NOMO-1 (cell line): ENCODE data around the gene RANBP3.
A peak's percentile ranks its signal among the peaks of the same experiment; 100 is the strongest.
"Not testable (repeated sequence)": the region's sequence is repeated elsewhere in the genome, so short reads cannot be mapped to it uniquely, and the experiment has no call there.

ENCODE experiments used
- DNase-seq, 2 experiments: peaks; one replicate each; lab custom pipeline; 2025; ENCODE audit not compliant: unreplicated experiment in 2 of 2; lab: John Stamatoyannopoulos, UW

Gene RANBP3

GRCh38 chr19:5891938-5892771 is 85.8 kb downstream of the RANBP3 start:
- peak in 1 of 2 experiments; percentile 19 for DNase-seq

DNA sequence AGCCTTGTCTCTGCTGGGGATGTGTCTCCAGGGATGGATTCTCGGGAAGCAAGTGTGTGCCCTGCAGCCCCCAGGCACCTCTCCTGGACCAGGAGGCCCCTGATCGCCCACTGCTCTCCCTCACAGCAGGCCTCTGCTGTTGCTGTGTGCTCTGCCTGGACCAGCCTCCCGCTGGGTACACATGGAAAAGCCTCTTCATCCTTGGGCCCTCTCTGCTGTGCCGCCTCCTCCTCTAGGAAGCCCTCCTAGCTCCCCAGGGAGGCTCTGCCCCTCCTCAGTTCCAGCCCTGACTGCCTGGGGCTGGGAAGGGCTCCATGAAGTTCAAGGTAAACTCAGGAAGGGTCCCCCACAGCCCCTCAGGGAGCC is 86.4 kb downstream of the RANBP3 start:
- DNase-seq: no peak

GRCh38 chr19:5890099-5890498 is 87.8 kb downstream of the RANBP3 start:
- DNase-seq: no peak

DNA sequence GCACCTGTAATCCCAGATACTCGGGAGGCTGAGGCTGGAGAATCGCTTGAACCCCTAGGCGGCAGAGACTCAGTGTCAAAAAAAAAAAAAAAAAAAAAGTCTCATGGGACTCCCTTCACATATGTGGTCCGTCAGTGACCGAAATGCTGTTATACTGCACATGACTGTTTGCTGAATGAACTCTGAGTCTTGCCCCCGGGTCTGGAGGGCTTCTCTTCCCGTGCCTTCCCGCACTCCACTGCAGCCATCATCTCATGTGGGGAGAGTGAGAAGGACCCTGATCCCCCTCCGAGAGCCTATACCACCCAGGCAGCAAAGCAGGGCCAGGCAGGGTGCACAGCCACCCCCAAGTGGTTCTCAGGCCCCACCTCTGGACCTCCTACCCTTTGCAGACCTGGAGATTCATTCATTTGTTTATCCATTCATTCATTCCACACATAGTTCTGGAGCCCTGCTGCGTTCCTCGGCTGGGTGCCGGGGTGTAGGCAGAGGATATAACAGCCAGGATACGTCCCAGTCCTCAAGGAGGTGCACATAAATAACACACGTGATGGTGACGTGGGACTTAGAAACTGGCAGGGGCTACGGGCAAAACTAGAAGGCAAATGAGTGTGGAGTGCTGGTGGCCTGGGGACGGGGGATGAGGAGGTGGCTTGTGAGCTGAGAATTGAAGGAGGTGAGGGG is 88.5 kb downstream of the RANBP3 start:
- no peak for DNase-seq

GRCh38 chr19:5884065-5884811 is 93.7 kb downstream of the RANBP3 start:
- DNase-seq: peak; percentile 18 to 76

DNA sequence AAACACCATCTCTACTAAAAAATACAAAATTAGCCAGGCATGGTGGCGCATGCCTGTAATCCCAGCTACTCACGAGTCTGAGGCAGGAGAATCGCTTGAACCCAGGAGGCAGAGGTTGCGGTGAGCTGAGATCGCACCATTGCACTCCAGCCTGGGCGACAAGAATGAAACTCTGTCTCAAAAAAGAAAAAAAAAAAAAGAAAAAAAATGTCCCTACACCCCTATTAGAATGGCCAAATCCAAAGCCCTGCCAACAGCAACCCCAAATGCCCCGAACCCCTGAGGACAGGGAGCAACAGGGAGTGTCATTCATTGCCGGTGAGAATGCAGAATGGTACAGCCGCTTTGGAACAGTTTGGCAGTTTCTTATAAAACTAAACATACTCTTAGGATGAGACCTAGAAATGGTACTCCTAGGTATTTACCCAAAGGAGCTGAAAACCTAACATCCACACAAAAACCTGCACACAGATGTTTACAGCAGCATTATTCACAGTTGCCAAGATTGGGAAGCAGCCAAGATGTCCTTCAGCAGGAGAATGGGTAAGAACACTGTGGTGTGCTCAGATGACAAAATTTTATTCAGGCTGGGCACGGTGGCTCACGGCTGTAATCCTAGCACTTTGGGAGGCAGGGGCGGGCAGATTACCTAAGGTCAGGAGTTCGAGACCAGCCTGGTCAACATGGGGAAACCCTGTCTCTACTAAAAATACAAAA is 94.6 kb downstream of the RANBP3 start:
- DNase-seq: not testable (repeated sequence)

GRCh38 chr19:5882421-5882968 is 95.4 kb downstream of the RANBP3 start:
- no peak for DNase-seq

- DNase-seq: no peak
These were observed 96.2 kb downstream of the RANBP3 start for GRCh38 chr19:5881543-5882299.

DNA sequence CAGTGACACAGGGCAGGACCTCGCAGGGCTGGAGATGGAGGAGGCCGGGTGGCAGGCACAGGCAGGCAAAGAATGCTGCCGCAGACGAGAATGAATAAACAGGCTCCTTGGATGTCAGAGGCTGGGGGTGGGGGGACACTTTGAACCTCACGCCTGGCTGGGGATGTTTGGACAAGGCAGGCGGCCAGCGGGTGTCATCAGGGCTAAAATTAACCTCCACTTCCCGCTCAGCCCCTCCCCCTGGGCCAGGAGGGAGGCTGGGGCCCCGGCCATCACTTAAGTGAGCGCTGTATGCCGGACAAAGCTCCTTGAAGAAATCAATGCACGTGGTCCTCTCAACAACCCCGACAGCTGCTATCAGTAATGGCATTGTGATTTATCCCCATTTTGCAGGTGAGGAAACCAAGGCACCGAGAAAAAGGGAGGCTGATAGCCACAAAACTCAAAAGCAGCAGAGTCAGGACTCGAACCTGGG is 97.3 kb downstream of the RANBP3 start:
- DNase-seq: no peak

- DNase-seq: no peak
These were observed 97.7 kb downstream of the RANBP3 start for GRCh38 chr19:5880196-5880595.

GRCh38 chr19:5877882-5878281 is 100.1 kb downstream of the RANBP3 start:
- DNase-seq: no peak

GRCh38 chr19:5877427-5877826 is 100.5 kb downstream of the RANBP3 start:
- no peak for DNase-seq

DNA sequence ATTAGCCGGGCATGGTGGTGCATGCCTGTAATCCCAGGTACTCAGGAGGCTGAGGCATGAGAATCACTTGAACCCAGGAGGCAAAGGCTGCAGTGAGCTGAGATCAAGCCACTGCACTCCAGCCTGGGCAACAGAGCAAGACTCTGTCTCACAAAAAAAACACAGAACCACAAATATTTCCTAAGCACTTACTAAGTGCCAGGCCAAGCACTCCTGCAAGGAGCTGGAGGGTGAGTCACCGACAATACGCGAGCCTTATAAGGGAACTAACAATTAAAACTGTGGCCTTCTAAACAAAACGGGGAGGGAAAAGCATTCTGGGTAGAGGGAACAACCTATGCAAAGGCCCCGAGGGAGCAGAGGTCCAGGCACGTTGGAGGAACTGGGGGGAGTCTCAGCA is 103.4 kb downstream of the RANBP3 start:
- DNase-seq: peak; percentile 30 to 68

- no peak for DNase-seq
These were observed 104.2 kb downstream of the RANBP3 start for GRCh38 chr19:5873617-5874199.

- no peak for DNase-seq
These were observed 107.0 kb downstream of the RANBP3 start for GRCh38 chr19:5870986-5871394.

DNA sequence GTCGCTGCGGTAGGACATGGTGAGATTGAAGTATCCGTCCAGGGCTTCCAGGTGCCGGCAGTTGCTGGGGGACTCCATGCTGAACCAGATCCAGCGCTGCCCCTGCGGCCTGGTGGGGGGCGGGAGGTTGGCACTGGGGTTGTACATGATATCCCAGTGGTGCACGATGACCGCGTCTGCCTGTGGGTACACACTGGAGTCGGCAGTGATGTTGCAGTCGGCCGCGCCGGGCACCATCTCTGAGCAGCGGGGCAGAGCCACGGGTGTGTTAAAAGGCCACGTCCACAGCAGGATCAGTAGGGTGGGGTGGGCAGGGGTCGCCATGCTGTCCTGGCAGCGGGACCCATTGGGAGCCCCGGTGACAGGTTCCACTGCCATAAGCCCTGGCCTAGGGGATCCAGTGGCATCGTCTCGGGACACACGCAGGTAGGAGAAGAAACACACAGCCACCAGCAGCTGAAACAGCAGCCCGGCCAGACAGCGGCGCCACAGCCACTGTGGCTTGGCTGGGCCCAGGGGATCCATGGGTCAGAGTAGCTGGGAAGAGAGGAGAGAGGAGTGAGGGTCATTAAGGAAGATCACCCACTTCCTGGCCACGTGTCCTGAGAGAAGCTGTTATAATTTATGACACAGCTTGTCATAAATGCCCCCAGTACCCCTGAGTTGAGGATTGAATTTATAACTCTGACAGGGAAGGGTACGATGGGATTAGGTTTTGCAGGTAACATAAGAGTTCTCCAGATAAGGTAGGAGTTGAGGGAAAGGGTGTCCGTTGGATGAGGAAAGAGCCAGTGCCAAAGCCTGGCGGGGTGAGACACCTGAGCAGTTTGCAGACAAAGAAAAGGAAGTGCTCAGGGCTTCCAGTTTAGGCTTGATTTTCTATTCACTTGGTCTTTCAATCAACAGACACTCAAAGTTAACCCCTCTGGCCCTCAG is 110.5 kb downstream of the RANBP3 start:
- no peak for DNase-seq
